COLO668 (cell line): ENCODE data around the gene CYP19A1.
"Not testable (repeated sequence)": the region's sequence is repeated elsewhere in the genome, so short reads cannot be mapped to it uniquely, and the experiment has no call there.

Source experiments
- DNase-seq: peaks from one replicate; lab custom pipeline; 2025; ENCODE audit not compliant: unreplicated experiment; lab: John Stamatoyannopoulos, UW

CYP19A1 gene

GRCh38 chr15:51223771-51224229 lies 114.6 kb downstream of the CYP19A1 start:
- no peak for DNase-seq

GRCh38 chr15:51218299-51218938 lies 120.0 kb downstream of the CYP19A1 start:
- DNase-seq: no peak

DNA sequence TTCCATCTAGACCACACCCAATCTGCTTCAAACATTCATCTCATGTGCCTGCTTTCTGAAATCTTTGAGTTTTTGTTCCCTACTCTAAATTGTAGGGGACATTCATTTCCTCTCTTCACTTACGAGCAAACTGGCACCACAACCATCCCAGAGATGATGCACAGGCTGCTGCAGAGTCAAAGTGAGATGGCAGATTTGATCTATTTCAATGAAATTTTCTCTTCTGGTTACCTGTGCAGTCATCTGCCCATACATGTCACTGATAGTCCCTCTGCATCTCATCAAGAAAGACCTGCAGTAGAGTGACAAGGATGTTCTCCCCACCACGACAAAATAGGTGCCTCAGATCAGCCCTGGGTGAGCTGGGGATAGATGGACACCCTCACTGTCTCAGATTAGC lies 125.5 kb downstream of the CYP19A1 start:
- no peak for DNase-seq

DNA sequence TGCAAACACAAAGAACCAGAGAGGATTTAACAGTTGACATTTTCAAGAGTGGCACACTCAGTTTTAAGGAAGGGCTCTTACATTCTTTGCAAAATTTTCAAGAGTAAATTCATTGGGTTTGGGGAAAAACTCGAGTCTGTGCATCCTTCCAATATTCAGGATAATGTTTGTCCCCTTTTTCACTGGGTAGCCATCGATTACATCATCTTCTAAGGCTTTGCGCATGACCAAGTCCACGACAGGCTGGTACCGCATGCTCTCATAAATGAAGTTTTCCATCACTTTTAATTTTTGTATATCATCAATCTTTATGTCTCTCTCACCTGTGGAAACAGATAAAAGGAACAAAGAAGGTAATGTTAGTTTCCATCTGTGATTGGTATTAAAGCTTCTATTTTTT lies 126.2 kb downstream of the CYP19A1 start:
- no peak for DNase-seq

- no peak for DNase-seq
Measured at GRCh38 chr15:51205050-51205975, 133.1 kb downstream of the CYP19A1 start.

DNA sequence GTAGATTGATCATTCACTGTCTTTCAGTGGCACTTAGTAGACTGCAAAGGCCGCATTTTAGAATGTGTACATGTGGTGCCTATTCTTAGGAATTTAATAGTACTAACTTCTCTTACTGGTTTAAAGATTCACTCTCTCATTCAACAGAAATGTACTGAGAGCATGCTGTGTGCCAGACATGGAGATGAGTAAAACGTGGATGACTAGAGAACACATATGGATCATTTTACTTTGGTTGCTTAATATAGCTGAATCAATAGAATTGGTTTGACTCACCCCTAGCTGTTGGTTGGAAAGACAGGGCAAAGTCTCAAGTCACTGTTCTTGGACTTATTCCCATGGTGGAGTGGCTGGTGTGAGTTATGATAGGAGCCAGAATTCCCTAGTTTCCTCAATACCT lies 134.6 kb downstream of the CYP19A1 start:
- DNase-seq: no peak

- no peak for DNase-seq
Measured at GRCh38 chr15:51202783-51203182, 135.6 kb downstream of the CYP19A1 start.

GRCh38 chr15:51201581-51201980 lies 136.8 kb downstream of the CYP19A1 start:
- DNase-seq: no peak

- no peak for DNase-seq
Measured at GRCh38 chr15:51200792-51201191, 137.6 kb downstream of the CYP19A1 start.

DNA sequence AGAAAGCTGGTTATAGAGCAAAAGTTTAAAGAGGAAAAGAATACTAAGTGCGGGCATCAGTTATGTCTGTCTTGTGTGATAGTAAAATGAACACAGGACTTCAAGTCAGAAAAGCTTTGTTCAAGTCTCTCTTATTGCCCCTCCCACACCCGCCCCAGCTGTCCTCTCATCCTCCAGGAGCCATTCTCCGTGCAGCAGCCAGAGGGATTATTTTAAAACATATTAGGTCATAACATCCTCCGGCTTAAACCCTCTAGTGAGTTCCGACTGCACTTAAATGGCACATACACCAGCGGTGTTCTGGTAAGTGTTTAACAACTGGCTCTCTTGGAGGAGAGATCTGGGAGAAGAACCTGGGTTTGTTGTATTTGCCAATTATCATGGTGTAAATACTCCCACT lies 138.9 kb downstream of the CYP19A1 start:
- DNase-seq: no peak

GRCh38 chr15:51198701-51199232 lies 139.6 kb downstream of the CYP19A1 start:
- DNase-seq: no peak

- no peak for DNase-seq
Measured at GRCh38 chr15:51195459-51195858, 142.9 kb downstream of the CYP19A1 start.

- no peak for DNase-seq
Measured at GRCh38 chr15:51193979-51194378, 144.4 kb downstream of the CYP19A1 start.

DNA sequence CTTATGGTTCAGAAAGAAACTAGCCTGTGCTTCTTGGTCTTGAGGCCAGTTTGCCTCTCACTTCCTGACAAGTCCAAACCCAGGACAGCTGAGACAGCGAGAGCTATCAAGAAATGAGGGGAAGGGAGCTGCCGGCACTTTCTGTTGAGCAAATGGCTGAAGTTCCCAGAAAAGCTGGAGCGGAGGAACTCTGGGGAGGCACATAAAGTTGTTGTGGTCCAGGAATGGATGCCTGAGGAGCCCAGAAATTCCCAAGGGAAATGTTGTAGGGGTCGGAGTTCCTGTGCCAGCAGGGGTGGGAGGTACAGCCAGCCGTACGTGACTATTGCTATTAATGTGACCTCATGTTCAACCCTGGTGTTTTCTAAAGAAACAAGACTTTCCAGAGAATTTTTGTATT lies 144.9 kb downstream of the CYP19A1 start:
- DNase-seq: no peak

GRCh38 chr15:51192521-51193280 lies 145.7 kb downstream of the CYP19A1 start:
- peak; percentile 78 for DNase-seq

DNA sequence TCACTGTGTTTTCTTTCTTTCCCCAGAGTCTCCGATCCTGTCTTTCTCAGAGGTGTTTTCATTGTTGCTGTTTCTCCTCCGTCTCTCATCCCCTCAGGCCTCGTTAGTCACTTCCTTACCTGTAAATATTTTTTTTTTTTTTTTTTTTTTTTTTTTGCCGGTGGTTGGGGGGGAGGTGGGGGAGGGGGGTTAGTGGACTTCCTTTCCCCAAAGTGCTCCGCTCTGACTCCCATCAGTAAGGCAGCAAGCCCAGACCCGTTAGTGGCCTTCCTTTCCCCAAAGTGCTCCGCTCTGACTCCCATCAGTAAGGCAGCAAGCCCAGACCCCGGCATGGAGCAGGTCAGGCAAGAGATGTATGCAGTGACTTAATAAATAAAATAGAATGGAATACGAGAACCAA lies 146.6 kb downstream of the CYP19A1 start:
- DNase-seq: no peak

- no peak for DNase-seq
Measured at GRCh38 chr15:51191072-51191670, 147.2 kb downstream of the CYP19A1 start.

DNA sequence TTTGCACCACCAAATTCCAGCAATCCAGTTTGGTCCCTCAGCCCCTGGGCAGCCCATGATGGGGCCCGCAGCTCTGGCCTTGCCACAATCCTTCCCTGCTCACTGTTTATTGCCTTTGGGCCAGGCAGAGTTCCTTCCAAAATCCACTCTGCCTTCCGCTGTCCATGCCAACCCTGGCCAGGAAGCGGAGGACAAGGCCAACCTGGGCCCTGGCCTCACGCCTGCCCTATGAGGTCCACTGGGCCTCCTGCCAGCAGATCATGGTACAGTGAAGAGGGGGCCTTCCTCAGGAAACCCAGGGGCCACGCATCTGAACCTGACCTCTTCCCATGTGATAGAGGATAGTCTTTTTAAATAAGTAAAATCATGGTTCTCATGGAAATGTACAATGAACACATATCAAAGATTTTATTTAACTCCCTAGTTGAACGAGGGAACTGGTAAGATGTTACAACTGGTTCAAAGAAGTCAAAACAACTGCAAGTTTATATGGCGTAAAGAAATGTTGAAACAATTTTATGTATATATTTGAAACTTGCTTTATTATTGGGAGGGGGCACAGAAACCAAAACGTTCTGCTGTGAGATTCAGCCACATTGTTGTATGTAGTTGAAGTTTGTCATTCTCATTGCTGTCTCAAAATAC lies 147.8 kb downstream of the CYP19A1 start:
- DNase-seq: no peak

- no peak for DNase-seq
Measured at GRCh38 chr15:51189669-51190385, 148.6 kb downstream of the CYP19A1 start.

GRCh38 chr15:51188791-51189190 lies 149.6 kb downstream of the CYP19A1 start:
- DNase-seq: not testable (repeated sequence)
